Gastrocnemius medialis (tissue), 4 donors: ENCODE data around the gene SLC35B4.

Experiments used
- POLR2A ChIP-seq, 2 donors: fragments of 450-650 bp; IDR thresholded peaks; one replicate each; pipeline ENCODE4 v1.6.1; 2017; ENCODE audit warnings: antibody characterized with exemption in 2 of 2, mild to moderate bottlenecking in 2 of 2, moderate library complexity in 2 of 2
- TF ChIP-seq, protein P1 (sequence below), 5 experiments: fragments of 450-650 bp in 3 of 5; fragments of 200-600 bp in 2 of 5; sonication (generic) in 2 of 5; IDR thresholded peaks in 4 of 5; conservative IDR thresholded peaks in 1 of 5; 1 replicate in 4 of 5; 2 replicates in 1 of 5; pipeline ENCODE4 v1.5.1; 2016 to 2019; ENCODE audit warnings: antibody characterized with exemption in 5 of 5, mild to moderate bottlenecking in 3 of 5, moderate library complexity in 3 of 5

DNA sequence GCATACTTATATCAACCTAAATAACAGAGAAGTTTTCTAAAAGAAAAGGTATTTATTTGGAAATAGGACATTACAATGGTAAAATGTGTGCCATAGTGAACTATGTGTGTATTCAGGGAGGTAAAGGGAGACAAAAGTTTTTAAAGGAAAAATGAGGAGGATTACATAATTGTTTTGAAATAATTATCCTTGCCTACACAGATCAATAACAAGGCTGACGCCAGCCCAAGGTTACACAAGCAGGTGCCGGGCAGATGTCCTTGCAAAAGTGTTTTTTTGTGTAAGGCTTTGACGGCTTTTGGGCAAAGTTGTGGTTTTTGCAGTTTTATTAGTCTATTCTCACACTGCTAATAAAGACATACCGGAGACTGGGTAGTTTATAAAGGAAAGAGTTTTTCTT lies 22.7 kb upstream of the SLC35B4 start:
- TF ChIP-seq, protein P1, sequence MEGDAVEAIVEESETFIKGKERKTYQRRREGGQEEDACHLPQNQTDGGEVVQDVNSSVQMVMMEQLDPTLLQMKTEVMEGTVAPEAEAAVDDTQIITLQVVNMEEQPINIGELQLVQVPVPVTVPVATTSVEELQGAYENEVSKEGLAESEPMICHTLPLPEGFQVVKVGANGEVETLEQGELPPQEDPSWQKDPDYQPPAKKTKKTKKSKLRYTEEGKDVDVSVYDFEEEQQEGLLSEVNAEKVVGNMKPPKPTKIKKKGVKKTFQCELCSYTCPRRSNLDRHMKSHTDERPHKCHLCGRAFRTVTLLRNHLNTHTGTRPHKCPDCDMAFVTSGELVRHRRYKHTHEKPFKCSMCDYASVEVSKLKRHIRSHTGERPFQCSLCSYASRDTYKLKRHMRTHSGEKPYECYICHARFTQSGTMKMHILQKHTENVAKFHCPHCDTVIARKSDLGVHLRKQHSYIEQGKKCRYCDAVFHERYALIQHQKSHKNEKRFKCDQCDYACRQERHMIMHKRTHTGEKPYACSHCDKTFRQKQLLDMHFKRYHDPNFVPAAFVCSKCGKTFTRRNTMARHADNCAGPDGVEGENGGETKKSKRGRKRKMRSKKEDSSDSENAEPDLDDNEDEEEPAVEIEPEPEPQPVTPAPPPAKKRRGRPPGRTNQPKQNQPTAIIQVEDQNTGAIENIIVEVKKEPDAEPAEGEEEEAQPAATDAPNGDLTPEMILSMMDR (IDR thresholded peaks at IDR 0.05 in 4 of 5, conservative IDR thresholded peaks at IDR 0.05 in 1 of 5) = no peak
- TF ChIP-seq POLR2A (IDR thresholded peaks at IDR 0.05) = no peak
